HUES48 (cell line): ENCODE results near the gene PHLPP1.

Experiments
- H3K27ac ChIP-seq: one replicate; pipeline ENCODE4 v1.7.0; 2013; ENCODE audit warnings: low read depth, low read length, inconsistent platforms
- H3K27me3 ChIP-seq: 2 replicates; pipeline ENCODE4 v1.6.1; 2013; ENCODE audit warnings: mild to moderate bottlenecking, low read length; ENCODE audit not compliant: control insufficient read depth, insufficient read depth
- H3K36me3 ChIP-seq: 2 replicates; pipeline ENCODE4 v1.6.1; 2013; ENCODE audit warnings: low read length; ENCODE audit not compliant: control insufficient read depth, insufficient read depth
- H3K4me1 ChIP-seq: 2 replicates; pipeline ENCODE4 v1.6.1; 2013; ENCODE audit warnings: mild to moderate bottlenecking, low read length; ENCODE audit not compliant: control insufficient read depth, insufficient read depth
- H3K4me3 ChIP-seq: 2 replicates; pipeline ENCODE4 v1.5.1; 2013; ENCODE audit warnings: mild to moderate bottlenecking, low read depth, low read length
- H3K9ac ChIP-seq: 2 replicates; pipeline ENCODE4 v1.6.1; 2013; ENCODE audit warnings: mild to moderate bottlenecking, low read depth, low read length, moderate library complexity
- H3K9me3 ChIP-seq: 2 replicates; pipeline ENCODE4 v1.6.1; 2013; ENCODE audit warnings: low read length; ENCODE audit not compliant: control insufficient read depth, insufficient read depth

Gene PHLPP1

DNA sequence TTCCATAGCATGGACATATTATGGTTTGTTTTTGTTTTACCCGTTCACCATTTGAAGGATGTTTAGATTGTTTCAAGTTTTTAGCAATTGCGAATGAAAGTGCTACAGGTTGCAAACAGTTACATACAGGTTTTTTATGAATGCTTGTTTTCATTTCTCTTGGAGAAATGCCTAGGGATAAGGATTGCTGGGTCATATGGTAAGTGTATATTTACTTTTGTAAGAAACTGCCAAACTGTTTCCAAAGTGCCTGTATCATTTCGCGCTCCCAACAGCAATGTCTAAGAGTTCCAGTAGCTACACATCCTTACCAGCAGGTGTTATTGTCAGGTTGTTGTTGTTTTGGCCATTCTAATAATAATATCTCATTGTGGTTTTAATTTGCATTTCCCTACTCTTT, 251.7 kb downstream of the PHLPP1 start:
- H3K4me3 ChIP-seq = no peak overlapping the region
- H3K27me3 ChIP-seq = no peaks in the 10 kb centered on the region
- no peaks in the 10 kb centered on the region for H3K9me3 ChIP-seq
- H3K36me3 ChIP-seq = peaks cover 45% of the 10 kb centered on the region
- H3K4me1 ChIP-seq = peaks cover 16% of the 10 kb centered on the region
- no peak overlapping the region for H3K27ac ChIP-seq
- H3K9ac ChIP-seq = no peak overlapping the region

DNA sequence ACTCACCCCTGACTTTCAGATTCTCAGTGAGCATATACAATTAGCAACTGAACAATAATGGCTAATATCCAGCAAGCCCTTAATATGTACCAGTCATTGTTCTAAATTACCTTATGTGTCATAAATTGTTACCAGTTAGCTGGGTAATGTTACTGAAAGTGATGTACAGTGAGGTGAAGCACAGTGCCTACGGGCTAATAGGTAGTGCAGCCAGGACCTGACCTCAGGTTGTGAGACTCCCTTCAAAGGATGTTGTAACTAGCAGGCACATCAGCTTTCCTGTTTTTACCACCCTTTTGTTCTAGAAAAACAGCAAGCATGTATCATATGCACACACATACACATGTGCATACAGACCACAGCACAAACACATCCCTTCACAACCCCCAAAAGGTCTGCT, 258.3 kb downstream of the PHLPP1 start:
- H3K27me3 ChIP-seq = no peaks in the 10 kb centered on the region
- H3K36me3 ChIP-seq = peaks cover 54% of the 10 kb centered on the region
- H3K4me1 ChIP-seq = peaks cover 11% of the 10 kb centered on the region
- no peak overlapping the region for H3K4me3 ChIP-seq
- no peak overlapping the region for H3K9ac ChIP-seq
- H3K9me3 ChIP-seq = no peaks in the 10 kb centered on the region
- H3K27ac ChIP-seq = no peak overlapping the region

DNA sequence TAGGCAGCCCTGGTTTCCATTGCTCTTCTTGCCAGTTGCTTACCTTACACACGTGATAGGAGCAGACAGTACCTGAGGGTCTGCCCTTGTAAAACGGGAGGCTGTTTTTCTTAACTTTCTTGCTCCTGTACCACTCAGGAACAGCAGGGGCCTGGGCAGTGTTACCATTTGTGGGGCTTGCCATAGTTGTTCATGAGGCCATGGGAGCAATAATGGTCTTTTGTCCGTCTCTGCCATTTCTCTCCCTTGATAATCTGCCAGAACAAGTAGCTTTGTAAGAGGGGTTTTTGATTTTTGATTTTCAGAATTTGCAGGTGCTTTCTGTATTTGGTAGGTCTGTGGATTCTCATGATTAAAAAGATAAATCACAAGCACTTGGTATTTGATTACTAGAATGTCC, 259.0 kb downstream of the PHLPP1 start:
- H3K4me3 ChIP-seq = no peak overlapping the region
- peaks cover 61% of the 10 kb centered on the region for H3K36me3 ChIP-seq

DNA sequence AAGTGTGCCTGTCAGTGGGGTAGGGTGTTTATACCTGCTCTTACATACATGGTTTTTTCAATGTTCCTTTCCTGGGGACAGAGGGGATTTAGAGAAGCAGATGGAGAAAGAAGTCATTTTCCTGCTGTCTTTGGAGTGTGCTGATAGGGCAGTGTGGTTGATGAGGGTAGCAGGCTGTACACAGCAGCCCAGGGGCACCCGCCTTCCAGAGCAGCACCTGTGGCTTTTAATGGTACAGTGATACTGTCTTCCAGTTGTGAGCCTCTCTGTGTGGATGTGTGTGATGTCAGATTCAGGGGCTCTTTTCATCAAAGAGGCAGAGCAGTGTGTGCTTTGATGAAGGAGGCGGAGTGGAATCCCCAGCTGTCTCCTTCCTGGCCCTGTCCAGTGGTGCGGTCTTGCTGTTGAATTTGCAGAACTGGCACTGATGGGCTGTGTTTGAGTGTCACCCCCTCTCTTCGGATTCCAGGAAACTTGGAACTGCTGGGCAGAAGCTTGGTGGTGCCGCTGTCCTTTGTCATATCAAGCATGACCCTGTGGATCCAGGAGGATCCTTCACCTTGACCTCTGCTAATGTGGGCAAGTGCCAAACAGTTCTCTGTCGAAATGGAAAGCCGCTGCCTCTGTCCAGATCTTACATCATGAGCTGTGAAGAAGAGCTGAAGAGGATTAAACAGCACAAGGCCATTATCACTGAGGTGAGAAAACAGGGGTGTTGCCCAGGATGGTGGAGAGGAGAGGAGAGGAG, 259.8 kb downstream of the PHLPP1 start:
- Histone ChIP-seq H3K27me3 (no peaks in the 10 kb centered on the region), H3K9me3 (no peaks in the 10 kb centered on the region), H3K27ac (no peak overlapping the region), H3K4me3 (no peak overlapping the region), H3K36me3 (peaks cover 68% of the 10 kb centered on the region), H3K9ac (no peak overlapping the region), H3K4me1 (peaks cover 15% of the 10 kb centered on the region)

More for the DNA sequence above, 259.0 kb downstream of the PHLPP1 start:
- Histone ChIP-seq H3K9ac (no peak overlapping the region), H3K27ac (no peak overlapping the region), H3K27me3 (no peaks in the 10 kb centered on the region), H3K9me3 (no peaks in the 10 kb centered on the region), H3K4me1 (peaks cover 11% of the 10 kb centered on the region)

DNA sequence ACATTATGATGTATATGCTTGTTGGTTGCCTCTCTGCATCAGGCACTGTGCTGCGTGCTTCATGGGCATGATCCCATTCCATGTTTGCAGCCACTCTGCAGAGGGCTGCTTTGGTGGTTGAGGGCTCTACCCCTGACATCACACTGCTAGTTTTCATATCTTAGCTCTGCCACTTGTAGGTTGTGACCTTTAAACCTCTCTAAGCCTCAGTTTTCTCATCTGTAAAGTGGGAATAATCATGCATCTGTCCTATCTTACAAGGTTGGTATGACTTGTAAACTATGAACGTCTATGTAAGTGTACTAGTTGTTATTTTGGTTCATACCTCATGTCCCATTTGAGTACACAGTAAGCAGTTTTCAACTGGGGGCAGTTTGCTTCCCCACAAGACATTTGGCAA, 260.4 kb downstream of the PHLPP1 start:
- no peak overlapping the region for H3K27ac ChIP-seq
- no peaks in the 10 kb centered on the region for H3K27me3 ChIP-seq
- H3K9ac ChIP-seq = no peak overlapping the region
- H3K9me3 ChIP-seq = no peaks in the 10 kb centered on the region
- H3K36me3 ChIP-seq = peaks cover 71% of the 10 kb centered on the region
- H3K4me1 ChIP-seq = peaks cover 15% of the 10 kb centered on the region
- H3K4me3 ChIP-seq = no peak overlapping the region

DNA sequence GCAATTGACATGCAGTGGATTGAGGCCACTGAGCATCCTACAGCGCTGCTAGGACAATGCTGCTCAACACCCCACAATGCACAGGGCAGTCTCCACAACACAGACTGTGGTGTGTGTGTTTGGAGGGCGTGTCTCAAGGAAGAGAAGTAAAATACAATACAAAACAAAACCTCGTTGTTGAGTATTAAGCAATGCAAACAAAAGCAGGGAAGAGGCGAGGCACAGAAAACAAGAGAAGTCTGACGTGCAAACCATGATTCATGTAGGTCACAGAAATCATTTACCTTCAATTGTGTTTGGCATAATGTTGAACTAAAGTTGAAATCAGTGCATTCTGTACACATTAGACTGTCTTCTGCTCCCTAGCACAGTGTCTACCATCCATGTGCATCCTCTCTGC, 260.9 kb downstream of the PHLPP1 start:
- no peak overlapping the region for H3K4me3 ChIP-seq
- peaks cover 75% of the 10 kb centered on the region for H3K36me3 ChIP-seq
- no peaks in the 10 kb centered on the region for H3K9me3 ChIP-seq
- no peaks in the 10 kb centered on the region for H3K27me3 ChIP-seq
- H3K4me1 ChIP-seq = peaks cover 15% of the 10 kb centered on the region
- no peak overlapping the region for H3K27ac ChIP-seq
- H3K9ac ChIP-seq = no peak overlapping the region

DNA sequence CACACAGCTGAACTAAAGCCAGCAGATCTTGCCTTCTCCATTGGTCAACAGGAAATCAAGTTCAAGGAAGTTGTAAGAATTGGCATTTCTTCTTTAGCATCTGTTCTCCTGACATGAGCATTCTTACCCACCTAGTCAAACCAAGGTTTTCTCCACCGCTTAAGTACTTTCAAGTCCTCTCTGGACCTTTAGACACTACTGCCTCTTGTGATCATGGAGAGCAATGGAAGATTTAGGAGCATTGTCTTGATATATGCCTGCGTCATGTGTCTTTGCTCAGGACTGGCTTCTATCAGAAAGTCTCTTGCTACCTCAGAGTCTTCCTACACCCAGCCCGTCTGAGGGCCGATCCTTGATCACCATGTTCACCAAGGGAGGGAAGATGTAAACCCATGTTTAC, 262.2 kb downstream of the PHLPP1 start:
- Histone ChIP-seq H3K4me3 (no peak overlapping the region), H3K27me3 (no peaks in the 10 kb centered on the region), H3K36me3 (peaks cover 73% of the 10 kb centered on the region), H3K9me3 (no peaks in the 10 kb centered on the region), H3K9ac (no peak overlapping the region), H3K27ac (no peak overlapping the region), H3K4me1 (peaks cover 9% of the 10 kb centered on the region)

DNA sequence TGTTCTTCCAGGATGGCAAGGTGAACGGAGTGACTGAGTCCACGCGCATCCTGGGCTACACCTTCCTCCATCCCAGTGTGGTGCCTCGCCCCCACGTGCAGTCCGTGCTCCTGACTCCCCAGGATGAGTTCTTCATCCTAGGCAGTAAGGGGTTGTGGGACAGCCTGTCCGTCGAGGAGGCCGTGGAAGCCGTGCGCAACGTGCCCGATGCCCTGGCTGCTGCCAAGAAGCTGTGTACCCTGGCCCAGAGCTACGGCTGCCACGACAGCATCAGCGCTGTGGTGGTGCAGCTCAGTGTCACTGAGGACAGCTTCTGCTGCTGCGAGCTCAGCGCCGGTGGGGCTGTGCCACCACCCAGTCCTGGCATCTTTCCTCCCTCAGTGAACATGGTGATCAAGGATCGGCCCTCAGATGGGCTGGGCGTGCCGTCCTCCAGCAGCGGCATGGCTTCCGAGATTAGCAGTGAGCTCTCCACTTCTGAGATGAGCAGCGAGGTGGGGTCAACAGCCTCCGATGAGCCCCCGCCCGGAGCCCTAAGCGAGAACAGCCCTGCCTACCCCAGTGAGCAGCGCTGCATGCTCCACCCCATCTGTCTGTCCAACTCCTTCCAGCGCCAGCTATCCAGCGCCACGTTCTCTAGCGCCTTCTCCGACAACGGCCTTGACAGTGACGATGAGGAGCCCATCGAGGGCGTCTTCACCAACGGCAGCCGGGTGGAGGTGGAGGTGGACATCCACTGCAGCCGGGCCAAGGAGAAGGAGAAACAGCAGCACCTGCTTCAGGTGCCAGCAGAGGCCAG, 263.1 kb downstream of the PHLPP1 start:
- H3K27ac ChIP-seq = no peak overlapping the region
- H3K4me1 ChIP-seq = peaks cover 4% of the 10 kb centered on the region; the same call in 1 of the 2 replicates
- H3K9ac ChIP-seq = no peak overlapping the region
- no peak overlapping the region for H3K4me3 ChIP-seq
- no peaks in the 10 kb centered on the region for H3K9me3 ChIP-seq
- H3K27me3 ChIP-seq = no peaks in the 10 kb centered on the region
- peaks cover 66% of the 10 kb centered on the region for H3K36me3 ChIP-seq

DNA sequence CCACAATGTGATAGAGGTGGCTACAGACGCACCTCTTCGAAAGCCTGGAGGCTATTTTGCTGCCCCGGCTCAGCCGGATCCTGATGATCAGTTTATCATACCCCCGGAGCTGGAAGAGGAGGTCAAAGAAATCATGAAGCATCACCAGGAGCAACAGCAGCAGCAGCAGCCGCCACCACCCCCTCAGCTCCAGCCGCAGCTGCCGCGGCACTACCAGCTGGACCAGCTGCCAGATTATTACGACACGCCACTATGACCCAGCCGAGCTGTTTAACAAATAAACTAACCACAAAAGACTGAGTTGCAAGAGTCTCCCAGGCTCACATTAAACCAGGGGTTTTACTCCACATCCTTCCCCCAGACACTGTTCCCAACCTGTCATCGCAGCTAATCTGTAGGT, 263.8 kb downstream of the PHLPP1 start:
- H3K36me3 ChIP-seq = peaks cover 61% of the 10 kb centered on the region
- H3K4me3 ChIP-seq = no peak overlapping the region
- no peak overlapping the region for H3K9ac ChIP-seq

DNA sequence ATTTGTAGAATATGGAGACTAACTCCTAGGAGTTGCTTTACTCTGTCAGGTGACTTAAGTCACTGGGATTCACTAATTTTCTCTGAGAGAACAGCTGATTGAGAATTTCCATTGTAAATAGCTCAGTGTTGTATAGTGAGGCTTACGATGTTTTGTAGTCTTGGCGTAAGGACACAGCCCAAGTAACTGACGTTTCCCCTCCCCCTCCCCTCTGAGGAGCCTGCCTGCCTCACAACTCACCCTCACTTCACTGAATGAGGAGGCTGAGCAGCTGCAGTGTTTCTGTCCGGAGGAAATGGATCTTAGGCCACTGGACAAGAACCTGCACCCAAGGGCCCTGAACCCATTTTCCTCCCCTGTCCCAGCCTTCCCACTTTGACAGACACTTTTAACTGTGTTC, 264.6 kb downstream of the PHLPP1 start:
- Histone ChIP-seq H3K27me3 (no peaks in the 10 kb centered on the region), H3K9ac (no peak overlapping the region), H3K4me3 (no peak overlapping the region), H3K4me1 (peaks cover 4% of the 10 kb centered on the region; the same call in 1 of the 2 replicates), H3K9me3 (no peaks in the 10 kb centered on the region), H3K36me3 (peaks cover 58% of the 10 kb centered on the region), H3K27ac (no peak overlapping the region)

More for the DNA sequence above, 263.8 kb downstream of the PHLPP1 start:
- peaks cover 4% of the 10 kb centered on the region; the same call in 1 of the 2 replicates for H3K4me1 ChIP-seq
- H3K27ac ChIP-seq = no peak overlapping the region
- H3K9me3 ChIP-seq = no peaks in the 10 kb centered on the region
- H3K27me3 ChIP-seq = no peaks in the 10 kb centered on the region

DNA sequence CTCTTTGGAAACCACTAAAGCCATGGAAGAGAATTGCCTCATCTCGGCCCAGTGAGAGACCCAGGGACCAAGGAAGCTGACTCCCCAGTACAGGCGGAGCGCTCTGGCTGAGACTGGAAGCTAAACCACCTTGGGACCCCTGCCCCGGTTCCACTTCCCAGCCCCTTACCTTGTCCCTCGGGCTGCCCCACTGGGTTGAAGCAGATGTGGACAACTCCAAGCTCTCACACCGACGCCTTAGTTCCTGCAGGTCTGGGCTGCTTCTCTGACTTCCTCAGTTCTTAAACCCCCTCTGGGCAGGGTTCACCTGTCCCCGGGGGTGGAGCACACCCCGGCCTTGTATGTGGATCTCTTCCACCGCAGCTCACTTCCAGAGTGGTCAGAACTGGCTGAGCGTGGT, 266.2 kb downstream of the PHLPP1 start:
- H3K27me3 ChIP-seq = no peaks in the 10 kb centered on the region
- H3K4me1 ChIP-seq = peaks cover 4% of the 10 kb centered on the region; the same call in 1 of the 2 replicates
- H3K36me3 ChIP-seq = peaks cover 41% of the 10 kb centered on the region
- H3K9ac ChIP-seq = no peak overlapping the region
- no peaks in the 10 kb centered on the region for H3K9me3 ChIP-seq
- H3K4me3 ChIP-seq = no peak overlapping the region
- no peak overlapping the region for H3K27ac ChIP-seq
